K562 (cell line): ENCODE results near the gene RABGAP1L. TPM values are rescaled to one million over a fixed set of nuclear protein-coding genes. Genes with fewer than 3 reads are reported as not detected.

Source experiments
- FOXA1 ChIP-seq: fragments of 450-650 bp; IDR thresholded peaks from 2 replicates; pipeline ENCODE4 v1.6.1; 2016; ENCODE audit warnings: mild to moderate bottlenecking, borderline replicate concordance
- HMG20A ChIP-seq: fragments of 450-650 bp; formaldehyde crosslinking; conservative IDR thresholded peaks from 2 replicates; pipeline ENCODE4 v1.4.0; 2020; ENCODE audit warnings: mild to moderate bottlenecking, mixed read lengths
- KLF16 ChIP-seq: IDR thresholded peaks from 2 replicates; pipeline ENCODE4 v1.6.1; 2016; ENCODE audit warnings: antibody characterized with exemption
- SMAD4 ChIP-seq: fragments of 250-450 bp; sonication (Bioruptor Pico); conservative IDR thresholded peaks from 2 replicates; pipeline ENCODE4 v1.8.0; 2021; ENCODE audit warnings: inconsistent platforms, mild to moderate bottlenecking, moderate library complexity
- ZFP36 ChIP-seq: fragments of 150-350 bp; IDR thresholded peaks from 2 replicates; pipeline ENCODE4 v1.6.1; 2018; ENCODE audit warnings: low read length, low read depth; ENCODE audit not compliant: partially characterized antibody
- polyA plus RNA-seq, 8 experiments: library from polyadenylated mRNA; depleted of rRNA in 4 of 8; stranded (reverse) in 5 of 8; unstranded in 3 of 8; fragments of >200 nt; fragmentation: Nextera tagmentation in 2 of 8; fragmentation: Illumina TruSeq in 1 of 8; extraction: Ambion mirVana in 2 of 8; extraction: Trizol in 1 of 8; gene quantifications; 2 replicates each; pipeline versions ENCODE4 v1.2.1 to v1.2.3, GENCODE V29; 2011 to 2014; ENCODE audit warnings: inconsistent platforms in 1 of 8, missing spikeins in 1 of 8
- total RNA-seq, 7 experiments: library from RNA; depleted of rRNA in 6 of 7; stranded (reverse); fragments of >200 nt in 6 of 7; fragmentation: Illumina TruSeq in 2 of 7; extraction: Trizol in 2 of 7; gene quantifications; 2 replicates each; pipeline versions ENCODE4 v1.2.1 to v1.2.3, GENCODE V29; 2011 to 2021; ENCODE audit warnings: low replicate concordance in 1 of 7
- TF ChIP-seq, protein P1 (sequence below), 2 experiments: fragments of 450-650 bp; formaldehyde crosslinking in 1 of 2; IDR thresholded peaks; 2 replicates each; pipeline versions ENCODE4 v1.4.0 to v1.6.1; 2014 to 2020; ENCODE audit warnings: mild to moderate bottlenecking in 2 of 2, borderline replicate concordance in 1 of 2, low read depth in 1 of 2

The RABGAP1L gene
- total and polyA plus RNA-seq, 9 of the 15 experiments (the other 6 are each of a cell fraction or from before 2014, with no cell fraction given), result 16.5 to 44.9 (median 26.7) TPM

DNA sequence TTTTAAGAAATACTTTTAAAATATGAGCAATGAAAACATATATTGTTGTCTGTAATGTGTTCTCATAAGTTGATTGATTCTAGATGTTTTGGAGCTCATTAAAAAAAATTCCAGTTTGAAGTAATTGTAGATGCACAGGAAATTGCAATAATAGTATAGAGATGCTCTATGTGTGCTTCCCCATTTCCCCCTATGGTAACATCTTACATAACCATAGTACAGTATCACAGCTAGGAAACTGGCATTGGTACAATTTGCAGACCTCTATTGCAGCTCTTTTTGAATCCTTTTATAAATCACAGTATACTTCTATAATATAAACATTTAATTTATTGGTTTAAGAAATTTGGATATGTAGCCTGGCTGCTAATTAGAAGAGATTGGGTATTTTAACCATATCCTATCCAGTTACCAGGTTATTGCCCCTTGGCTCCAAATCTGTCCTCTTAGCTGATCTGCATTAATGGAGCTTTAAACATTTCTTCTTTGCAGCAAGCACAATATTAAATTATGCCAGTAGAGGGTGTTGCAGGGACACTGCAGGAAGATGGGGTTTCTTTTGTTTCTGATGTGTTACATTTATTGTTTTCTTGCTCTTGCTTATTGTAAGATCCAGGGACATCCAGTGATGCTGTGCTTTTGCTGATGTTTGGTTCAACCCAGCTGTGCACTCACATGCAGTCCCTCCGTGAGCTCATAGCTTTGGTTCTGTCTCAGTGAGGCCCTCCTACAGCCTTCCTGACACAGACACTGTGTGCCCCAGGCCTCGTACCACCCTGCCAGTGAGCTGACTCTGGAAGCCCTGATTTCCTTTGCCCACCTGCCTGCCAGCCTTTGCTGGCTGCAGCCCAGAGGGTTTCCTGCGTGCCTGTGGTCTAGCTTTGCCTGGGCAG is 103.3 kb downstream of the RABGAP1L start (continued):
- TF ChIP-seq, protein P1, sequence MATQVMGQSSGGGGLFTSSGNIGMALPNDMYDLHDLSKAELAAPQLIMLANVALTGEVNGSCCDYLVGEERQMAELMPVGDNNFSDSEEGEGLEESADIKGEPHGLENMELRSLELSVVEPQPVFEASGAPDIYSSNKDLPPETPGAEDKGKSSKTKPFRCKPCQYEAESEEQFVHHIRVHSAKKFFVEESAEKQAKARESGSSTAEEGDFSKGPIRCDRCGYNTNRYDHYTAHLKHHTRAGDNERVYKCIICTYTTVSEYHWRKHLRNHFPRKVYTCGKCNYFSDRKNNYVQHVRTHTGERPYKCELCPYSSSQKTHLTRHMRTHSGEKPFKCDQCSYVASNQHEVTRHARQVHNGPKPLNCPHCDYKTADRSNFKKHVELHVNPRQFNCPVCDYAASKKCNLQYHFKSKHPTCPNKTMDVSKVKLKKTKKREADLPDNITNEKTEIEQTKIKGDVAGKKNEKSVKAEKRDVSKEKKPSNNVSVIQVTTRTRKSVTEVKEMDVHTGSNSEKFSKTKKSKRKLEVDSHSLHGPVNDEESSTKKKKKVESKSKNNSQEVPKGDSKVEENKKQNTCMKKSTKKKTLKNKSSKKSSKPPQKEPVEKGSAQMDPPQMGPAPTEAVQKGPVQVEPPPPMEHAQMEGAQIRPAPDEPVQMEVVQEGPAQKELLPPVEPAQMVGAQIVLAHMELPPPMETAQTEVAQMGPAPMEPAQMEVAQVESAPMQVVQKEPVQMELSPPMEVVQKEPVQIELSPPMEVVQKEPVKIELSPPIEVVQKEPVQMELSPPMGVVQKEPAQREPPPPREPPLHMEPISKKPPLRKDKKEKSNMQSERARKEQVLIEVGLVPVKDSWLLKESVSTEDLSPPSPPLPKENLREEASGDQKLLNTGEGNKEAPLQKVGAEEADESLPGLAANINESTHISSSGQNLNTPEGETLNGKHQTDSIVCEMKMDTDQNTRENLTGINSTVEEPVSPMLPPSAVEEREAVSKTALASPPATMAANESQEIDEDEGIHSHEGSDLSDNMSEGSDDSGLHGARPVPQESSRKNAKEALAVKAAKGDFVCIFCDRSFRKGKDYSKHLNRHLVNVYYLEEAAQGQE (IDR thresholded peaks at IDR 0.05; ENCODE audit: borderline replicate concordance), result peak; percentile 69
- TF ChIP-seq, protein P1 (CRISPR knock-in tag; IDR thresholded peaks at IDR 0.05; ENCODE audit: low read depth), result 0 out of 2 replicates have a peak, but pooled peaks have one; percentile 47
- TF ChIP-seq ZFP36, result no peak
- no peak for TF ChIP-seq KLF16
- no peak for TF ChIP-seq SMAD4 (CRISPR knock-in tag)
- TF ChIP-seq FOXA1, result no peak
- 0 out of 2 replicates have a peak, but pooled peaks have one; percentile 46 for TF ChIP-seq HMG20A
